ENCODE results near the gene MMEL1.

DNA sequence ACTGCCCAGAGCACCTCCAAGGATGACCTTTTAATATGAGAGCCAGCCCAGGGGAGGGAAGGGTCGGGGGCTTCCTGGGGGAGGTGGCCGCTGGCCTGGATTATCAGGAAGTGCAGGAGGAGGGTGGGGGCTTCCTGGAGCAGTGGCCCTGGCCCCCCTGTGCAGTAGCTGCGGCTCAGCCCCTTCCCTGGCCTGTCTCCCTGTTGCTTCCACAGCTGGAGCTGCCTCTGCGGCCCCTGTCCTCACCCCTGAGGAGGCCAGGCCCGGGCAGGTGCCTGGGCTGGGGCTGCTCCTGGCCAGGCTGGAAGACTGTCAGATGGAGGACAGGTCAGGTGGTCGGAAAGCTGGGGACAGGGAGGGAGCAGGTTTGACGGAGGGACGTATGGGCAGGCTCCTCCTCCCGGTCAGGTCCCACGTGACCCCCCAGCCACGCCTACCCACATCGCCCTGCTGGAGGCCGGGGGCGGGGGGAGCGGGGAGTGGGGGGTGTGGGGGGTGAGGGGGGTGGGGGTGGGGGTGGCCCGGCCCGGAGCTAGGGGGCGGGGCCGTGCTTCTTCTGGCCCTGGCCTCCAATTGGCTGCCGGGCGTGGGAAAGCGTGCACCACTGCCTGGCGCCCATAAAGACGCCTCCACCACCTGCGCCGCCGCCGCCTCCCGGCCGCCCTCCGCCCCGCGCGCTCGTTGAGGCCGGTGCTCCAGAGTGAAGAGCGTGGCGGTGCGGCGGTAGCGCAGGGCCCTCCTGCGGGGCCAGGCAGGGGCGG lies 86.9 kb downstream of the MMEL1 start:
- no peak for TF ChIP-seq POLR2AphosphoS5 (IDR thresholded peaks at IDR 0.05)
- TF ChIP-seq RAD21 (conservative IDR thresholded peaks at IDR 0.05): no peak
- no peak for TF ChIP-seq SMC3 (conservative IDR thresholded peaks at IDR 0.05; ENCODE audit: poor library complexity)
- TF ChIP-seq, protein P1, sequence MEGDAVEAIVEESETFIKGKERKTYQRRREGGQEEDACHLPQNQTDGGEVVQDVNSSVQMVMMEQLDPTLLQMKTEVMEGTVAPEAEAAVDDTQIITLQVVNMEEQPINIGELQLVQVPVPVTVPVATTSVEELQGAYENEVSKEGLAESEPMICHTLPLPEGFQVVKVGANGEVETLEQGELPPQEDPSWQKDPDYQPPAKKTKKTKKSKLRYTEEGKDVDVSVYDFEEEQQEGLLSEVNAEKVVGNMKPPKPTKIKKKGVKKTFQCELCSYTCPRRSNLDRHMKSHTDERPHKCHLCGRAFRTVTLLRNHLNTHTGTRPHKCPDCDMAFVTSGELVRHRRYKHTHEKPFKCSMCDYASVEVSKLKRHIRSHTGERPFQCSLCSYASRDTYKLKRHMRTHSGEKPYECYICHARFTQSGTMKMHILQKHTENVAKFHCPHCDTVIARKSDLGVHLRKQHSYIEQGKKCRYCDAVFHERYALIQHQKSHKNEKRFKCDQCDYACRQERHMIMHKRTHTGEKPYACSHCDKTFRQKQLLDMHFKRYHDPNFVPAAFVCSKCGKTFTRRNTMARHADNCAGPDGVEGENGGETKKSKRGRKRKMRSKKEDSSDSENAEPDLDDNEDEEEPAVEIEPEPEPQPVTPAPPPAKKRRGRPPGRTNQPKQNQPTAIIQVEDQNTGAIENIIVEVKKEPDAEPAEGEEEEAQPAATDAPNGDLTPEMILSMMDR (IDR thresholded peaks at IDR 0.05; ENCODE audit: poor library complexity, severe bottlenecking): no peak
- no peak for TF ChIP-seq EZH2 (IDR thresholded peaks at IDR 0.05; ENCODE audit: borderline replicate concordance, insufficient read depth, low read length, poor library complexity, severe bottlenecking)
- no peak for TF ChIP-seq EP300 (conservative IDR thresholded peaks at IDR 0.05; ENCODE audit: poor library complexity, severe bottlenecking)
- TF ChIP-seq TAF1 (IDR thresholded peaks at IDR 0.05; ENCODE audit: low read depth): no peak
- TF ChIP-seq, protein P2, sequence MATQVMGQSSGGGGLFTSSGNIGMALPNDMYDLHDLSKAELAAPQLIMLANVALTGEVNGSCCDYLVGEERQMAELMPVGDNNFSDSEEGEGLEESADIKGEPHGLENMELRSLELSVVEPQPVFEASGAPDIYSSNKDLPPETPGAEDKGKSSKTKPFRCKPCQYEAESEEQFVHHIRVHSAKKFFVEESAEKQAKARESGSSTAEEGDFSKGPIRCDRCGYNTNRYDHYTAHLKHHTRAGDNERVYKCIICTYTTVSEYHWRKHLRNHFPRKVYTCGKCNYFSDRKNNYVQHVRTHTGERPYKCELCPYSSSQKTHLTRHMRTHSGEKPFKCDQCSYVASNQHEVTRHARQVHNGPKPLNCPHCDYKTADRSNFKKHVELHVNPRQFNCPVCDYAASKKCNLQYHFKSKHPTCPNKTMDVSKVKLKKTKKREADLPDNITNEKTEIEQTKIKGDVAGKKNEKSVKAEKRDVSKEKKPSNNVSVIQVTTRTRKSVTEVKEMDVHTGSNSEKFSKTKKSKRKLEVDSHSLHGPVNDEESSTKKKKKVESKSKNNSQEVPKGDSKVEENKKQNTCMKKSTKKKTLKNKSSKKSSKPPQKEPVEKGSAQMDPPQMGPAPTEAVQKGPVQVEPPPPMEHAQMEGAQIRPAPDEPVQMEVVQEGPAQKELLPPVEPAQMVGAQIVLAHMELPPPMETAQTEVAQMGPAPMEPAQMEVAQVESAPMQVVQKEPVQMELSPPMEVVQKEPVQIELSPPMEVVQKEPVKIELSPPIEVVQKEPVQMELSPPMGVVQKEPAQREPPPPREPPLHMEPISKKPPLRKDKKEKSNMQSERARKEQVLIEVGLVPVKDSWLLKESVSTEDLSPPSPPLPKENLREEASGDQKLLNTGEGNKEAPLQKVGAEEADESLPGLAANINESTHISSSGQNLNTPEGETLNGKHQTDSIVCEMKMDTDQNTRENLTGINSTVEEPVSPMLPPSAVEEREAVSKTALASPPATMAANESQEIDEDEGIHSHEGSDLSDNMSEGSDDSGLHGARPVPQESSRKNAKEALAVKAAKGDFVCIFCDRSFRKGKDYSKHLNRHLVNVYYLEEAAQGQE (IDR thresholded peaks at IDR 0.05; ENCODE audit: borderline replicate concordance): no peak
